Activated CD8-positive, alpha-beta memory T cell treated with anti-CD3 and anti-CD28 coated beads, Interleukin-2, amount 50 U/mL, for 1 hour (primary cell): ENCODE results near the gene PJVK.
"Not testable (repeated sequence)": the region's sequence is repeated elsewhere in the genome, so short reads cannot be mapped to it uniquely, and the experiment has no call there.

Experiments
- DNase-seq: peaks from one replicate; pipeline ENCODE4 v3.0.0-alpha.2; 2020; ENCODE audit errors: extremely low read depth

The PJVK gene

DNA sequence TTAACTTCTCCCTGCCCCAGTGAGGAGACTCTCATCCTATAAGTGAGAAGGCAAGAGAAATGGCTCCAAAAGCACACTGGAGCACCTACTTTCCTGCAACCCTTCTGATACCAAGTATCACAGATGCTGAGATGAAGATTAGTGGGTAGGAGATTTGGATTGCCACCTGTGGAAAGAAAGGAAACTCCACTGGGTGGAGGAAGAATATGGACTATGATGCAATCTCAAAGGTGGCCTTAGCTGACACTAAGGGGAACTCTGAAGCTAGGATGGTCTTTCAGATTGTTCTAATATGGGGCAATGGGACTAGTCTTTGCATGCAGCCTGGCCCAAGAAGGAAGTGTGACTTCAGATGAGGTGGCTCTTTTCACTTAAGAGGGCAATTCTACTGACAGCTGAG, 21.8 kb upstream of the PJVK start:
- no peak for DNase-seq

DNA sequence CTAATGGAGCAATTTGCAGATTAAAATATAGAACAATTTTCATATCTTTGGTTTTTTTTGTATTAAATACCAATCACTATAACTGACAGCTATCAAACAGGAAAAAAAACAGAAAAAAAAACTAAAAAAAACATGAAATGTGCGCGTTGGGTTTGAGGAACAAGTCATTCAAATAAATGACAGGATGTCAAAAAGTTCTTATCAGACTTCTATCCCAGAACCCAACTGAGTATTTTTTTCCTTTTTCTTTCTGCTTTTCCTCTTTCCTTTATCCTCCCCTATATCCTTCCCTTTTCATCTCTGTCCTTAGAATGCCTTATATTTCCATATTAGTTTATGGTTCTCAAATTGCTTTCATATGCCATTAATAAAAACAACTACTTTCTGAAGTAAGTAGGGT, 14.5 kb upstream of the PJVK start:
- no peak for DNase-seq

DNA sequence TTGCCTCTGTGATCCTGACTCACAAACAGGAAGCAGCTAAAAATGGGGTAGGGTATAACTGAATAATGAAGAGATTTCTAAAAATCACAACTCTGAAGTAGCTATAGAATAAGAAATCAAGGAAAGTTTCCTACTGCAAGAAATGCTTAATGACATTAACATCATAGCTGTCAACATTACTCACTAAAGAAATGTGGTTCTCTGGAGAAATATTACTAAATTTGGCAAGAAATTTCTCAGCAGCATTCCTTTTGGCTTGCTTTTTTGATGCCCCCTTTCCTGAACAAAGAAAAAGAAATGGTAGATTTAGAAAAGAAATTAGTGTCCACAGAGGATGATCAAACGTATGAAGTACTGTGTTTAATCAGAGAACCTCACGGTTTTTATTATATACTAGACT, 9.8 kb upstream of the PJVK start:
- DNase-seq, result no peak

DNA sequence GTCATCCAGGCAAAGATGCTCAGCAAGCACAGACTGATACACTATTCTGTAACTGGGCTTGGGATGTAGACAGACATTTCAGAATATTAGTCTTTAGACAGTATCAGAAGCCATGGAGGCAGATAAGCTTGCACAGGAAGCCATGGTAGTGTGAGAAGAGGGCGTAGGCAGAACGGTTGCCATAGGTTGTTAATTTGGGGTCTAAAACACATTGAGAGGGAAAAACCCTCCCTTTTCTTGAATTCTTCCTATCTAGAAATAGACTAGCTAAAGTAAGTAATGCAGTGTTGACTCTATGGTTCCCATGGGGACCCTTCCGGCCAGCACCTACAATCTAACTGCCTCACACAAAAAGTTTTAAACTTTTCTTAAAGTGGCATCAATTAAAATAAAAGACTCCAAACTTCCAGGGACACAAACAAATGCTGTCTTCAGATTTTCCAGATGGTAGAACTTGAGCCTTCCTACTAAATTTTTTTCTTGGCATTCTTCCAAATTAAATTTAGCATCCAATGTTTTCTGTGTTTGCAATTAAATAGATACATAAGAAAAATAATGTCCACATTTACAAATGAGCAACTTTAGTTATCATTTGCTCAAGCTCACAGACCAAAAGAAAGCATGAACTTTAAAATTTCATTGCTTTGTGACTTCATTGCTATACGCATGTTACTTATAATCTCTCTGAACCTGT, 2.1 kb upstream of the PJVK start:
- no peak for DNase-seq

DNA sequence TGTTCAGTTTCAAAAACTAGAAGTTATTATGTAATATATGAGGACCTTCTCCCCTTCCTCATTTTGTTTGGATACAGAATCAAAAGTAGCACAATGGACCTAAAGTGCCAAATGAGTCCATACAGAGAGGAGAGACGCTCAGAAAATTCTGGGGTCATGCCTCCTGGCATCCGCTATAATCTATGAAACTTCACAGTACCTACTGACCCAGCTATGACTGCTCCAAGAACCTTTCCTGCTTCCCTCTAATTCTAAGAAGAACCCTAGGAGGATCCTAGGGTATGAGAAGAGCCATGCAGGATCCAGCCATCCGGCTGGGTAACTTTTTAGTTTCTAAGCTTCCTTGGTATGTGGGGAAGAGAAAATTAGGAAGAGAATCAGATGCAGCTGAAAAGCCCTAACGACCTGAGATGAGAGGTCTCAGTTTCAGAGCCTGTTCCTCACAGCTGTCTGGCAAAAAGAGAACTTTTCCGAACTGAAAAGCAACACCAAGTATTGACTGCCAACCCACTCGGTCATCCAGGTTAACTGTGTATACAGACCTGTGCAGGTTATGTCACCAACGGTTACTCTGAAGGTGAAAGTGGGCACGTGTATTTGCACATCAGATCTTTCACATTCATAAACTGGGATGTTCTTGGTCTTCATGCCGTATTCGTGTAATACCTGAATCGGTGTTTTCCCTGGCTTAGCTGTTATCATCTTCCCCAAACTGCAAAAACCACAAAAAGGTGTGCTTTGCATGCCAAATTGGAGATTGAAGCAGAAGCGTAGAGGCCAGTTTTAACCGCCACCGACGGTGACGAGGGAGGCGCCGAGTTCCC, 1.3 kb upstream of the PJVK start:
- no peak for DNase-seq

DNA sequence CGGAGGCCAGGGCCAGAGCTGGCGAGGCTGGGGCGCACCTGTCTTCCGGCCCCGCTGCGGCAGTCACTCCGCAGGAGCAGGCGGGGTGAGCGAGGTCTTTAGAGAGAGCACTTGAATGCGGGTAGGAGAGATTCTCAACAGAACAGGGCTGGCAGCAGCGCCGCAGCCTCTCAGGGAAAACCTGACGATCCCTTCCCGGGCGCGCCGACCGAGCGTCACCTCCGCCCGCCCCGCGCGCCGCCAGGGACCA, 729 bp upstream of the PJVK start:
- peak; percentile 47 for DNase-seq

DNA sequence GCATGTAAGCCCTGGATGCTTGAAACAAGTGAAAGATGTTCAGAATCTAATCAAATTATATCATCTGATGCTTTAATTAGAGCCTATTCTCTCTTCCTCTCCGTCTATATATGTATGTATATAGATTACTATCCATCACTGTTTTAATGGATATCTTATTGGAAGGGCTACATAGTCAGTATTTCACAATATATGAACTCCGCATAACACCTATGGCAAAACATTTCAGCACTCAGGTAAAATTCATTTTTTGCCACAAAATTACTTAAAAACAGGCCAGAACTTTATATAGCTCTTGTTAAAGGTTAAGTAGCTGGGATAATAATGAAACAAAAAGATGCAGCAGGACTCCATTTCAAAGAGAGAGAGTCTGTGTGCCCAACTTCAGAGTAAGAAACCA, 1.2 kb downstream of the PJVK start:
- DNase-seq, result no peak

DNA sequence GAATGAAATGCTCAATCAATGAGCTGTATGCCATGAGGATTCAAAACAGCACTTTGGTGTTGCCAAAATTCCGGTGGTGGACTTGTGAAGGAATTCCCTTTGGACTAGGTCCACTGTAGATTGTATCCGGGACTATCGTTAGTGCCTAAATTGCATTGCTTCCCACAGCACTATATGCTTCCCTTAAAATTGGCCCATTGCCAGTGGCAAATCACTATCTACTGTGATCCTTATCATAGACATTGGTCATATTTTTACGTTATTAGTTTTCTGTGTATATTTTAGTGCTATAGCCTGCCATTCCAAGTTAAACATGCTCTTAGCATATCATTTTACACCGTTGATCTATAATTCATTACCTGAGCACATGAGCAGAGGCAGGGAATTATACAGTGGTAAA, 1.7 kb downstream of the PJVK start:
- DNase-seq, result no peak

DNA sequence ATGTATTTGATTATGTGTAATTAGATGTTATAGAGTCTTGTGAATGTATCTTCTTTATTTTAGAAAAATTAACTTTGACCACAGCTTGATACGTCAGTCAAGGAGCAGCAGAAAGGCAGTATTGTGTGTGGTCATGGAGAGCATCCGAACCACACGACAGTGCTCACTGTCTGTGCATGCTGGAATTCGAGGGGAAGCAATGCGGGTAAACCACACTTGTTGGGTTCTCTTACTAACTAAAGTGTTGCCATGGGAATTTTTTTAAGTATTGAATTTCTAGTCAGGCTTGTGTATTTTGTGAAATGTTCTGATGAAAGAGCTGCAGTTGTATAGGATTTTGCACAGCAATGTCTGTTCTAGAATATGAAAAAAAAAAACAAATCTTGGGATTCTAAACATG, 4.8 kb downstream of the PJVK start:
- DNase-seq, result no peak

DNA sequence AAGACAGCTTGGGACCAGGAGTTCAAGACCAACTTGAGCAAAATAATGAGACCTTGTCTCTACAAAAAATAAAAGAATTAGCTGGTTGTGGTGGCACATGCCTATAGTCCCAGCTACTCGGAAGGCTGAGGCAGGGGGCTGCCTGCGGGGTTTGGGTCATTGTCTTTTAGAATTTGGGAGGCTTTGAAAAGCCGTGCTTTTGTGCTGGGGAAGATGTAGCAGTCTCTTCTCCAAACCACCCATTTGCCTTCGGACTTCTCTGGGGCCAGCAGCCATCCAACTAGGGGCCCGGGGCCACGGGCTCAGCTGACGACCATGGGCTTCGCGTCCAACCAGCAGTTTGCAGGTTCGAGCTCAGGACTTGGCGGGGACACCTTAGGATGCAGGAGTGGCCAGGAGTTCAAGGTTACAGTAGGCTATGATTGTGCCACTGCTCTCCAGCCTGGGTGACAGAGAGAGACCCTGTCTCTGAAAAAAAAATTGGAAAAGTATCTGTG, 6.3 kb downstream of the PJVK start:
- DNase-seq, result no peak

DNA sequence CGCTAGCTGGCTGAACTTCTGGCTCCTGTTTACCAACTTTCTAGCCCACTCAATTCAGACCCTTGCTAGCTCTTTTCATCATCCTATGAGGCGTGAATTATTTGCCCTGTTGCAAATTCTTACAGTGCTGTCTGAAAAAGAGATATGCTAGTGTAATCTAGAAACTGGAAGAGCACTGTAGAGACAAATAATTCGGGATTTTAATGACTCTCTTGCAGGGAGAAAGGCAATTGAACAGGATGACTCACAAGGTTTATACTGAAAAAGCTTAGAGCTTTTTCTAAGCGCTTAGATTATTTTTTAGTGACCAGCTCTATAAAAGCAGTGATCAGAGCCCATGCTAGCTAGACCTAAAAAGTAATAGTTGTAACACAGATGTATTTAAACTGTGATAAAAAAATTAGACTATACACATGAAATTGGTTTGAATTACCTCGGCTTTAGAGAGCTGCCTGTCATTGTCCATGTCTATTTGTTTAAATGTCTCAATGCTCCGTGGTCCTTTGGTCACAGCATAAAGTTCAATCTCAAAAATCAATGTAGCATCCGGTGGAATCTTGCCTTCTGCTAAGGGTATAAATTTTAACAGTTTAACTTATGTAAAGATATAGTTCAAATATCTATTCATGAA, 18.2 kb downstream of the PJVK start:
- DNase-seq, result no peak

DNA sequence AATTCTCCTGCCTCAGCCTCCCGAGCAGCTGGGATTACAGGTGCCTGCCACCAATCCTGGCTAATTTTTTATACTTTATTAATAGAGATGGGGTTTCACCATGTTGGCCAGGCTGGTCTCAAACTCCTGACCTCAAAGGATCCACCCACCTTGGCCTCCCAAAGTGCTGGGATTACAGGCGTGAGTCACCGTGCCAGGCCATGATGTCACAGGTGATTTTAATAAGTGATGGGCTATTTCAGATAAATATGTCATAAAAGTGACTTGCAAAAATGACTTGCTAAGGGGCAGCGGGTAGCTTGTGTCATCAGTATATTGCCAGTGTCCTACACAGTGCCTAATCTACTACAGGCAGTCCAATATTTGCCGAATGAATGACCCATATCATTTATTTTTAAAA, 20.1 kb downstream of the PJVK start:
- DNase-seq, result not testable (repeated sequence)

DNA sequence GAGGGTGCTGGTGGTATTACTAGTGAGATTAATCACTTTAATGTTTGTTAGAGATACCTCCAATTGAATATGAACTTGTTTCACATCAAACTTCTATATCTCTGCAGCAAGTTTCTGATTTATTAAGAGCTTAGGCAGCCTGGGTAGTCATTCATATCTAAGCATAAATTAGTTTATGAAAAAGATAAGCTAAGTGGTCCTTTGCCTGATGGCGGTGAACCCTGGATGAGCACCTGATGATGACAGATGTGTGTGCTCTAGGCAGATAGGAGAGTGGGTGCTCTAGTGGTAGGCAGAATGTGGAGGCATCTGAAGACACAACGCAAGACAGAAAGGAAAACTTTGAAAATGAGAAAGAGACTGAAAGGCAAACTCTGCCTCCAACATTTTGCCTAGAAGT, 22.2 kb downstream of the PJVK start:
- DNase-seq, result no peak

DNA sequence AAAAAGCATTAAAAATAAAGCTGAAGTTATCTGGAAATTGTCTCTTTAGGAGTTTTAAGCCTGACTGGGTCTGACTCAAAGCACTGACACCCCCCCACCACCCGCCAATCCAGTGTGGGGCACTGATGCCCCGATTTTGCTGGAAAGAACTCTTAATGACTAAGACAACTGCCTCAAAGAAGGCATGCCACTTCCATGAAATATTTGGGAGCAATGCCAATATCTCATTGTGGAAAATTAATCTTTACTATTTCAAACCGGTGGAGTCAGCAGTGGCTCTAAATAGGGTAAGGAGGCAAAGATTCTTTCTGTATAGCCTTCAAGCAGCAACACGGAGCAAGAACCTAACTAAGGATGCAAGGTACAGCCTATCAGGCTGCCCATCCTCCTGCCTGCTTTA, 22.8 kb downstream of the PJVK start:
- no peak for DNase-seq

DNA sequence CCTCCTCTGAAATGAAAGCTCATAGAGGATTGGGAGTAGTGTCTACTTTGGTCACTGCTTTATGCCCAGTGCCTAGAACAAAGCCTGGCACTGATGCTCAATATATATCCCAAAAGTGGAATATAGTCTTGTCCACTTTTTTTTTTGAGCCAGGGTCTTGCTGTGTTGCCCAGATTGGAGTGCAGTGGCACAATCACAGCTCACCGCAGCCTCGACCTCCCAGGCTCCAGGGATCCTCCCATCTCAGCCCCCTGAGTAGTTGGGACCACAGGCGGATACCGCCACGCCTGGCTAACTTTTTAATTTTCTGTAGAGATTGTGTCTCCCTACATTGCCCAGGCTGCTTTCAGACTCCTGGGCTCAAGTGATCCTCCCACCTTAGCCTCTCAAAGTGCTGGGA, 23.4 kb downstream of the PJVK start:
- DNase-seq, result no peak

DNA sequence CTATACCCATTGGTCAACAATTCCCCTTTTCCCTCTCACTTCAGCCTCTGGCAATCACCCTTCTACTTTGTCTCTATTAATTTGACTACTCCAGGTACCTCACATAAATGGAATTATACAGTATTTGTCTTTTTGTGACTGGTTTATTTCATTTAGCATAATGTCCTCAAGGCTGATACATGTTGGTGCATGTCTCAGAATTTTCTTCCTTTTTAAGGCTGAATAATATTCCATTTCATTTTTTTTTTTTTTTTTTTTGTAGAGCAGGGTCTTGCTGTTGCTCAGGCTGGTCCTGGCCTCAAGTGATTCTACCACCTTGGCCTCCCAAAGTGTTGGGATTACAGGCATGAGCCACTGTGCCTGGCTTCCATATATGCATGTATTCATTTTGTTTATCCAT, 25.3 kb downstream of the PJVK start:
- DNase-seq, result no peak

DNA sequence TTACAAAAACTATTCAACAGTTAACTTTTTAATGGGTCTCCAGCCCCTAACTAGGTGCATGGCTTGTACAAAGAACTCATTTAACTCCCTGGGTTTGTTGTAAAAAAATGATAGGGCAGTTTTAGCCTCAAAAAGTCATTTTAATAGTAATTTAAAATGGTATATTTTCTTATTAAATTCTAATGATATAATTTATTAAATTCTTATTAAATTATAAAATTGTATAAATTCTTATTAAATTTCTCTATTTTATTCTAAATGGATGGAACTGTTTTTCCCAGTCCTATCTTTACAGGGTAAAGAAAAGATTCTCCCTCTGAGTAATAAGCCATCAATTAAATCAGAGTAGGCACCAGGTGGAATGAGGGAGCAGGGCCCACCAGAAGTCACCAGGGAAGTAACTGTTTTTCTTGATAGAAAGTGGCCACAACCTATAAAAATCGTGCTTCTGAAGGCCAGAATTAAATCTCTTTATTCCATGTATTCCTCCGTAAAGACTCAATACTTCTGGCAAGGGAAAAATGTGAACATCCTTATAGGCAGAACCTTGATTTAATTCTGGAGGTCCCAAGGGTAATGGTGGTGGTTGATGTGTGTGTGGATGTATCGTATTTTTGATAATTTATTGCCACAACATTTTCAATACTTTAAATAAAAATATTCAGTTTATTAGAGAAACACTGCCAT, 26.4 kb downstream of the PJVK start:
- no peak for DNase-seq

DNA sequence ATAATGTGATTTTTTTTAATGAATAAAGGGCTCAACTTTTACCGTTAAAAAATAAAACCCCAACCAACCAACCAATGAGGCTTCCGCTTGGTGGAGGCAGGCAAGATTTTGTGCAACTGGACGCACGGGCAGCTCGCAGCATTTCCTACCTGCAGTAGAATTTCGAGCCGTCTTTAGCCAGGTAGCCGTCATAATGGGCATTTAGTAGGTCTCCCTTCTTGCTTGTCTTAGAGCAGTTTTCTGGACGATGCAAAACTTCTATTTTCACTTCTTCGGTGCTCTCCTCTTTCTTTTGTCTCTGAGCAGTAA, 26.9 kb downstream of the PJVK start:
- no peak for DNase-seq

DNA sequence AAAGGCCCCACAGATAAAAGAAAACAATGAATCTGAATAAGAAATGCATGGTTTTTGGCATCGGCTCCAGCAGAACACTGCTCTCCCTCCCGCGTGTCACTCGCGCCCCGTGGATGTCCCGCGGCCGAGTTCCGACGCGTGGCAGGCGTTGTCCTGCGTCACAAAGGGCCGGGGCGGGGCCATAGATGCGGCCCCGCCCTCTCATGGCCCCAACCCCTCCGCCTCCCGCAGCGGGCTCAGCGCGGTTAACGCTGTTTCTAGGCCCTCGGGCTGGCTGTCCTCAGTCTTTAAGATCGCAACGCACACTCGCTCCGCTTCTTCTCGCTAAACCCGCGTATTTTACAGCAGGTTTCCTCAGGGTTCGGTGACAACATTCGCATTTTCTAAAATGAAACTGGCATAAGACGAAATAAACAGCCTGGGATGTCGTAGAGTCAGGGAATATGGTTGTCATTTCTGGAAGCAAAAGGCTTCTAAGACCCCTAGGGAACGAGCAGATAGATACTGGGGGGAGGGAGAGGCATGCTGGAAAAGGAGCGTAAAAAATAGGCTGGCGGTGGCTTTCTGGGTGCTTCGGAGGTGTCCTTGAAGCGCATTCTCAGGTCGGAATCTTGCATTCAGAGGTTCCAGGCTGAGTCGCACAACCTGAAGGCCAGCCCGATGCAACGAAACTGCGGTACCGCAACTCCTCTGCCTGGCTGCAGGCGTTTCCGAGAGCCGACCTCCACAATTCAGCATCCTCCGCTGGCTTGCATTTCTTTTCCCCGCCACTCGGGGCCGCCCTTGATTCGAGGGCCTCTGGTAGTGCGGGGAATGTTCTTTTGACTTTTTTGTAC, 27.5 kb downstream of the PJVK start, which contains the start of gene FKBP7:
Gene FKBP7 (minus strand): TSS at position 162 of the 836 bp plus-strand sequence. CDS start 101 bp downstream, at position 61.
- peak; percentile 43 for DNase-seq

DNA sequence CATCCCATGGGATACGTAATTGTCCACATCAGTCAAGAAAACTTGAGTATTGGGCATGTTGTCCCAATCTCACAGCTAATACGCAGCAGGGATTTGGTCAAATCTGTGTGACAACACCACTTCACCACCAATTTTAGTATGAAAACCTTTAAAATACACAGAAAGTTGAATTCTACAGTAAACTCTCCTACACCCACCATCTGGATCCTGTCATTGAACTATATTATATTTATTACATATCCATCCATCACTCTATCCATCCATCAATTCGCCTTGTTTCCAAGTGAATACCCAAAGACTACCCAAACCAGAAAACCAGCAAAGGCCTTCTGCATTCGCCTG, 28.1 kb downstream of the PJVK start:
- no peak for DNase-seq

DNA sequence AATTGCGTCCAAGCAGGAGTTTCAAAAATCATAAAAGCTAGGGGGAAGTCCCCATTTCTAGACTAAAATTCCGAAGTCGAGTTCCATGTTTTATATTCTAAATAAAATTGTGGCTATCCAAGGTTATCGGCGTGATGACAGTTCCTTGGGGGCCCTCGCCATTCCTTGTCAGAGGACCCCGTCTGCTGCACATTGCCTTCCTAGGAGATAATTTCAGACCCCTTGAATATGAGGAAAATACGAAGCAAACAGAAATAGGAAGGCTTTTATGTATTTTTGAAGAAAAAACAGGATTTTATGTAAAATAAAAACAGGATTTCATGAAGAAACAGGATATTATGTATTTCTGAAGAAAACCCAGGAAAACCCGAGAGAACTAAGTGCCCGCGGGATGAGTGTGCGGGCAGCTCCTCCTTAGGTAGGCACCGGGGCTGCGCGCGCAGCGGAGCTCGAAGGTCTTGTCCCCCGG, 28.6 kb downstream of the PJVK start:
- no peak for DNase-seq
